Uterus (tissue), 4 donors: ENCODE data around the gene WDR20. TPM values are rescaled to one million over a fixed set of nuclear protein-coding genes. Genes with fewer than 3 reads are reported as not detected.
A peak's percentile ranks its signal among the peaks of the same experiment; 100 is the strongest.

Source experiments
- DNase-seq, 2 donors: peaks; one replicate each; pipeline ENCODE4 v3.0.0-alpha.2; 2019 to 2020
- H3K27ac ChIP-seq, 2 donors: fragments of 200-600 bp; sonication (generic); 1 replicate in 1 of 2; 2 replicates in 1 of 2; pipeline ENCODE4 v1.5.1; 2016 to 2018
- H3K27me3 ChIP-seq, 2 donors: fragments of 200-600 bp; sonication (generic); one replicate each; pipeline ENCODE4 v1.5.1; 2018 to 2019; ENCODE audit warnings: control low read depth in 1 of 2
- H3K36me3 ChIP-seq, 2 donors: fragments of 200-600 bp; sonication (generic); one replicate each; pipeline ENCODE4 v1.5.1; 2019; ENCODE audit warnings: control low read depth in 1 of 2
- H3K4me1 ChIP-seq, 2 donors: fragments of 200-600 bp; sonication (generic); one replicate each; pipeline ENCODE4 v1.5.1; 2018 to 2019; ENCODE audit warnings: control low read depth in 1 of 2
- H3K4me3 ChIP-seq, 2 donors: fragments of 200-600 bp; sonication (generic); 1 replicate in 1 of 2; 2 replicates in 1 of 2; pipeline ENCODE4 v1.5.1; 2018 to 2019; ENCODE audit warnings: mild to moderate bottlenecking in 1 of 2
- H3K9me3 ChIP-seq, 2 donors: fragments of 200-600 bp; sonication (generic); one replicate each; pipeline ENCODE4 v1.5.1; 2019; ENCODE audit warnings: control low read depth in 1 of 2
- POLR2A ChIP-seq, 2 donors: fragments of 450-650 bp; IDR thresholded peaks; one replicate each; pipeline ENCODE4 v1.6.1; 2016; ENCODE audit warnings: antibody characterized with exemption in 2 of 2, mild to moderate bottlenecking in 1 of 2, moderate library complexity in 1 of 2
- intact Hi-C: fragments of 100-400 bp; cut with DNase I; formaldehyde crosslinking; loops from one replicate; pipeline ENCODE4 v1.15.1; 2023; ENCODE audit warnings: low total_unique reads
- total RNA-seq, 4 donors: library from RNA; depleted of rRNA in 3 of 4; stranded (reverse); fragments of >200 nt in 3 of 4; gene quantifications; one replicate each; pipeline versions ENCODE4 v1.1.0 to v1.2.4, GENCODE V29; 2014 to 2023
- TF ChIP-seq, protein P1 (sequence below), 4 experiments: fragments of 200-600 bp in 2 of 4; fragments of 450-650 bp in 2 of 4; sonication (generic) in 2 of 4; IDR thresholded peaks; one replicate each; pipeline ENCODE4 v1.5.1; 2016 to 2019; ENCODE audit warnings: antibody characterized with exemption in 4 of 4, mild to moderate bottlenecking in 2 of 4, moderate library complexity in 1 of 4
- donor health status: DM: yes; HTN: yes; CAD: no.

Gene WDR20
- total RNA-seq, 4 donors from 2014 or later: 45.9 to 81.8 (median 53.7) TPM

DNA sequence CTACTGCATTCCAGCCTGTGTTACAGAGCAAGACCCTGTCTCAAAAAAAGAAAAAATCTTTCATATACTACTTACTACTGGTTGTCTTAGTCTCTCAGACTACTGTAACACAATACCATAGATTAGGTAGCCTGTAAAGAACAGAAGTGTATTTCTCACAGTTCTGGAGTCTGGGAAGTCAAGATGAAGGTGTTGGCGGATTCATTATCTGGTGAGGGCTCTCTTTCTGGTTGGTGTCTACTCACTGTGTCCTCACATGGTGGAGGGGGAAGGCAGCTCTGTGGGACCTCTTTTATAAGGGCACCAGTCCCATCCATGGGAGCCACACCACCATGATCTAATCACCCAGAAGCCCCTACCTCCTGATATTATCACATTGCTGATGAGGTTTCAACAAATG lies 14.4 kb downstream of the WDR20 start:
- no peaks in the 10 kb centered on the region for H3K4me1 ChIP-seq
- H3K27me3 ChIP-seq: no peaks in the 10 kb centered on the region
- H3K27ac ChIP-seq: no peak overlapping the region
- intact Hi-C loops: no loop called here
- H3K36me3 ChIP-seq: no peaks in the 10 kb centered on the region
- TF ChIP-seq, protein P1, sequence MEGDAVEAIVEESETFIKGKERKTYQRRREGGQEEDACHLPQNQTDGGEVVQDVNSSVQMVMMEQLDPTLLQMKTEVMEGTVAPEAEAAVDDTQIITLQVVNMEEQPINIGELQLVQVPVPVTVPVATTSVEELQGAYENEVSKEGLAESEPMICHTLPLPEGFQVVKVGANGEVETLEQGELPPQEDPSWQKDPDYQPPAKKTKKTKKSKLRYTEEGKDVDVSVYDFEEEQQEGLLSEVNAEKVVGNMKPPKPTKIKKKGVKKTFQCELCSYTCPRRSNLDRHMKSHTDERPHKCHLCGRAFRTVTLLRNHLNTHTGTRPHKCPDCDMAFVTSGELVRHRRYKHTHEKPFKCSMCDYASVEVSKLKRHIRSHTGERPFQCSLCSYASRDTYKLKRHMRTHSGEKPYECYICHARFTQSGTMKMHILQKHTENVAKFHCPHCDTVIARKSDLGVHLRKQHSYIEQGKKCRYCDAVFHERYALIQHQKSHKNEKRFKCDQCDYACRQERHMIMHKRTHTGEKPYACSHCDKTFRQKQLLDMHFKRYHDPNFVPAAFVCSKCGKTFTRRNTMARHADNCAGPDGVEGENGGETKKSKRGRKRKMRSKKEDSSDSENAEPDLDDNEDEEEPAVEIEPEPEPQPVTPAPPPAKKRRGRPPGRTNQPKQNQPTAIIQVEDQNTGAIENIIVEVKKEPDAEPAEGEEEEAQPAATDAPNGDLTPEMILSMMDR (IDR thresholded peaks at IDR 0.05): no peak
- no peak for TF ChIP-seq POLR2A (IDR thresholded peaks at IDR 0.05)
- H3K9me3 ChIP-seq: no peaks in the 10 kb centered on the region
- DNase-seq: no peak
- H3K4me3 ChIP-seq: no peak overlapping the region

DNA sequence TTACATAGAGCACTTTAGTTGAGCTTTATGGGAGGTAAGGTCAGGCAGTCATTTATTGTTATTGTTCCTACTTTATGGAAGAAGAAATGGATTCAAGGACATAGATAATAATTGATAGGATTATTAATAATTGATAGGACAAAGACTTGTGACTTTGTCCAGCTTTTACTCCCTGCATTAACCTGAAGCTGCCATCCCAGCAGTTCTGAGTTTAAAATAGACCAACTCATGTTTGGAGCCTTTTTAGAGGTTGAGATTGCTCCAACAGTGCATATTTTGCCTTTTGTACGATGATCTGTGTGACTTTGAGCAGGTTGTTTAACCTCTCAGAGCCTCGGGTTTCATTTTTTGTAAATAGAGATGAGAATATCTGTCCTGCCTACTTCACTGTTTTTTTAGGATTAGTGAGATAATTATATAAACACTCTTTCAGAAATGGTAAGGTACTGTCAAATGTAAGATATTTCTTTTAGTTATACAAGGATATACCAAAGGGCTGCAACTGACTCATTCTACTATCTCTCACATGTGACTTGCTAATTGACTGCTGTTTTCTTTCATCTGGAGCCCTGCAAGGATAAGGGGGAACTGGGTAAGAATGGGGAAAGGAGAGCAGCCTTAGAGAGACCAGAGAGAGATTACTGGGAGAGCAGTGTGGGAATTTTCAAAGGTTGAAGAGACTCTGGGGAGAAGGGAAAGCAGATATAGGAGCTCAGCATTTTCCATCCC lies 15.3 kb downstream of the WDR20 start:
- intact Hi-C loops: no loop called here
- H3K4me1 ChIP-seq: no peaks in the 10 kb centered on the region

DNA sequence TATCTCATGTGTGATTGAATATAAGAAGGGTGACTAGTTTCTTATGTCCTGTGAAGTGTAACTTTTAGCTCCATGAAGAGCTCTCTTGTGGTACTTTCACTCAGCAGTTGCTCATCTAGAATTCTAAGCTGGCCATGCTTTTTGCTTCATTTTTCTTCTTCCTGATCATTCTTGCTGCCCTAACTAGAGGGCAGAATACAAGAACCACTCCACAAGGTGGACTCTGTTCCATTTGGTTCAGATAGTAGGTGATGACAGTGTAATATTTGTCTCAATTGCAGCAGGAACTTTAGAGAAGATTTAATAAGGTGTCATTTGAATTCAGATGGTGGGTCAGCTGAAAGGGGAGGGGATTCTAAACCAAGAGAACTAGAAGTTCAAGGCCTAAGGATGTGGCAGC lies 17.6 kb downstream of the WDR20 start:
- Histone ChIP-seq H3K36me3 (no peaks in the 10 kb centered on the region), H3K4me3 (no peak overlapping the region), H3K4me1 (no peaks in the 10 kb centered on the region), H3K9me3 (no peaks in the 10 kb centered on the region), H3K27ac (no peak overlapping the region), H3K27me3 (no peaks in the 10 kb centered on the region)
- no peak for DNase-seq
- intact Hi-C loops: no loop called here
- TF ChIP-seq, protein P1 (IDR thresholded peaks at IDR 0.05): no peak
- TF ChIP-seq POLR2A (IDR thresholded peaks at IDR 0.05): no peak

More for the DNA sequence above, 15.3 kb downstream of the WDR20 start:
- DNase-seq: no peak
- Histone ChIP-seq H3K27me3 (no peaks in the 10 kb centered on the region), H3K4me3 (no peak overlapping the region), H3K9me3 (no peaks in the 10 kb centered on the region), H3K36me3 (no peaks in the 10 kb centered on the region), H3K27ac (peak overlapping the region in 1 of 2 donors; percentile 21)
- TF ChIP-seq, protein P1 (IDR thresholded peaks at IDR 0.05): no peak
- no peak for TF ChIP-seq POLR2A (IDR thresholded peaks at IDR 0.05)

DNA sequence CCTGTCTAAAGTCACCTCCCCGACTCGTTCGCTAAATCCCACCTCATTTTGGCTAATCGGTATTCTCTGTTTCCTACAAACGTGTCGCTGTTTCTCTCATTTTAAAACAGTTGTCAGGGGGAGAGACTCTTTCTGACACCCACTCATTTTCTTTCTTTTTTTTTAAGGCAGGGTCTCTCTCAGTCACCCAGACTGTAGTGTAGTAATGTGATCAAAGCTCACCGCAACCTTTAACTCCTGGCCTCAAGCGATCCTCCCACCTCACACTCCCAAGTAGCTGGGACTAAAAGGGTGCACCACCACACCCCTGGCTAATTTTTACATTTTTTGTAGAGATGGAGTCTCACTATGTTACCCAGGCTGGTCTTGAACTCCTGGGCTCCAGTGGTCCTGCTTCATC lies 19.1 kb downstream of the WDR20 start:
- intact Hi-C loops: no loop called here
- H3K27ac ChIP-seq: no peak overlapping the region
- DNase-seq: no peak

DNA sequence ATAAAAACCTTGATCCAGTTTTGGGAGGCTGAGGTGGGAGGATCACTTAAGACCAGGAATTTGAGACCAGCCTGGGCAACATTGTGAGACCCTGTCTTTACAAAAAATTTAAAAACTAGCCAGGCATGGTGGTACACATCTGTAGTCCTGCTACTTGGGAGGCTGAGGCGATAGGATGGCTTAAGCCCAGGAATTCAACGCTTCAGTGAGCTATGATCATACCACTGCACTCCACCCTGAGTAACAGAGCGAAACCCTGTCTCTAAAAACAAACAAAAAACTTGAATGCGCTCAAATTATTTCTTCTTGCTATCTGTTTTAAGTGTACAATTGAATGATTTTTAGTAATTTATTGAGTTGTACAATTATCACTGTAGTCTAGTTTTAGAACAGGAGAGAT lies 20.1 kb downstream of the WDR20 start:
- intact Hi-C loops: no loop called here
- TF ChIP-seq, protein P1 (IDR thresholded peaks at IDR 0.05): no peak
- TF ChIP-seq POLR2A (IDR thresholded peaks at IDR 0.05): no peak
- Histone ChIP-seq H3K4me1 (no peaks in the 10 kb centered on the region), H3K4me3 (no peak overlapping the region), H3K27me3 (no peaks in the 10 kb centered on the region), H3K36me3 (no peaks in the 10 kb centered on the region), H3K27ac (no peak overlapping the region), H3K9me3 (no peaks in the 10 kb centered on the region)
- DNase-seq: no peak

More for the DNA sequence above, 19.1 kb downstream of the WDR20 start:
- H3K27me3 ChIP-seq: no peaks in the 10 kb centered on the region
- no peak overlapping the region for H3K4me3 ChIP-seq
- H3K9me3 ChIP-seq: no peaks in the 10 kb centered on the region
- no peak for TF ChIP-seq POLR2A (IDR thresholded peaks at IDR 0.05)
- TF ChIP-seq, protein P1 (IDR thresholded peaks at IDR 0.05): no peak
- H3K36me3 ChIP-seq: no peaks in the 10 kb centered on the region
- no peaks in the 10 kb centered on the region for H3K4me1 ChIP-seq
